KMS-11 (cell line): ENCODE measurements around the gene YPEL2.

Experiments used
- H2AFZ ChIP-seq: fragments of 200-600 bp; sonication (generic); 2 replicates; pipeline ENCODE4 v1.6.1; 2016; ENCODE audit warnings: antibody characterized with exemption, mixed run types, low read depth
- H3K27ac ChIP-seq: fragments of 200-600 bp; sonication (generic); 2 replicates; pipeline ENCODE4 v1.6.1; 2016; ENCODE audit warnings: mild to moderate bottlenecking, mixed run types
- H3K27me3 ChIP-seq: fragments of 200-600 bp; sonication (generic); 2 replicates; pipeline ENCODE4 v1.6.1; 2017; ENCODE audit warnings: mild to moderate bottlenecking, low read depth, mixed run types, moderate library complexity; ENCODE audit not compliant: insufficient read depth
- H3K36me3 ChIP-seq: fragments of 200-600 bp; sonication (generic); 2 replicates; pipeline ENCODE4 v1.6.1; 2017; ENCODE audit warnings: mild to moderate bottlenecking, mixed run types; ENCODE audit not compliant: insufficient read depth
- H3K4me1 ChIP-seq: fragments of 200-600 bp; sonication (generic); 2 replicates; pipeline ENCODE4 v1.6.1; 2016; ENCODE audit warnings: mild to moderate bottlenecking, low read depth, mixed run types; ENCODE audit not compliant: poor library complexity, severe bottlenecking
- H3K4me2 ChIP-seq: fragments of 200-600 bp; sonication (generic); 2 replicates; pipeline ENCODE4 v1.7.0; 2016; ENCODE audit warnings: mild to moderate bottlenecking, mixed run types
- H3K4me3 ChIP-seq: fragments of 200-600 bp; sonication (generic); IDR thresholded peaks from 2 replicates; pipeline ENCODE4 v1.6.1; 2017; ENCODE audit warnings: low read depth, low read length, mixed read lengths; ENCODE audit not compliant: insufficient read depth
- H3K79me2 ChIP-seq: fragments of 200-600 bp; sonication (generic); 2 replicates; pipeline ENCODE4 v1.6.1; 2016; ENCODE audit warnings: low read depth, mixed run types; ENCODE audit not compliant: insufficient read depth
- H3K9ac ChIP-seq: fragments of 200-600 bp; sonication (generic); 2 replicates; pipeline ENCODE4 v1.6.1; 2016; ENCODE audit warnings: mild to moderate bottlenecking, mixed run types
- H4K20me1 ChIP-seq: fragments of 200-600 bp; sonication (generic); 2 replicates; pipeline ENCODE4 v1.6.1; 2016; ENCODE audit warnings: mild to moderate bottlenecking, mixed run types; ENCODE audit not compliant: insufficient read depth
- CTCF ChIP-seq: fragments of 200-600 bp; sonication (generic); conservative IDR thresholded peaks from 2 replicates; pipeline ENCODE4 v1.6.1; 2017; ENCODE audit warnings: low read depth, mild to moderate bottlenecking, antibody characterized with exemption, low read length, moderate library complexity, mixed read lengths

Gene YPEL2

GRCh38 chr17:59361916-59362810, 30.7 kb downstream of the YPEL2 start:
- Histone ChIP-seq H4K20me1 (no peaks in the 10 kb centered on the region), H3K36me3 (no peaks in the 10 kb centered on the region), H3K4me2 (no peak overlapping the region), H3K27ac (no peak overlapping the region), H3K79me2 (no peaks in the 10 kb centered on the region), H3K9ac (no peak overlapping the region), H3K4me1 (no peaks in the 10 kb centered on the region), H3K27me3 (no peaks in the 10 kb centered on the region), H3K4me3 (no peak overlapping the region), H2AFZ (no peak overlapping the region)
- TF ChIP-seq CTCF, result no peak

GRCh38 chr17:59362811-59363205, 31.4 kb downstream of the YPEL2 start:
- no peaks in the 10 kb centered on the region for H3K27me3 ChIP-seq
- H3K4me2 ChIP-seq, result no peak overlapping the region
- H3K4me1 ChIP-seq, result no peaks in the 10 kb centered on the region
- H3K36me3 ChIP-seq, result no peaks in the 10 kb centered on the region
- no peak overlapping the region for H3K9ac ChIP-seq
- TF ChIP-seq CTCF, result no peak
- H3K27ac ChIP-seq, result no peak overlapping the region
- no peaks in the 10 kb centered on the region for H3K79me2 ChIP-seq
- H4K20me1 ChIP-seq, result no peaks in the 10 kb centered on the region
- no peak overlapping the region for H2AFZ ChIP-seq
- H3K4me3 ChIP-seq, result no peak overlapping the region

- no peak overlapping the region for H3K4me2 ChIP-seq
- no peak overlapping the region for H3K9ac ChIP-seq
- H4K20me1 ChIP-seq, result no peaks in the 10 kb centered on the region
- no peak overlapping the region for H3K4me3 ChIP-seq
- no peak overlapping the region for H3K27ac ChIP-seq
- no peak for TF ChIP-seq CTCF
- H3K27me3 ChIP-seq, result no peaks in the 10 kb centered on the region
- H3K36me3 ChIP-seq, result no peaks in the 10 kb centered on the region
- no peaks in the 10 kb centered on the region for H3K4me1 ChIP-seq
- H3K79me2 ChIP-seq, result no peaks in the 10 kb centered on the region
- H2AFZ ChIP-seq, result no peak overlapping the region
These were observed 34.0 kb downstream of the YPEL2 start for GRCh38 chr17:59365383-59365981.

GRCh38 chr17:59366040-59366757, 34.7 kb downstream of the YPEL2 start:
- Histone ChIP-seq H3K4me1 (no peaks in the 10 kb centered on the region), H4K20me1 (no peaks in the 10 kb centered on the region), H3K27me3 (no peaks in the 10 kb centered on the region), H2AFZ (no peak overlapping the region), H3K4me3 (no peak overlapping the region), H3K27ac (no peak overlapping the region), H3K4me2 (no peak overlapping the region), H3K36me3 (no peaks in the 10 kb centered on the region), H3K9ac (no peak overlapping the region), H3K79me2 (no peaks in the 10 kb centered on the region)
- no peak for TF ChIP-seq CTCF
